Endothelial cell of umbilical vein (primary cell): ENCODE data around the gene RNF11. TPM values are rescaled to one million over a fixed set of nuclear protein-coding genes. Genes with fewer than 3 reads are reported as not detected.

Experiments used
- BruUV-seq: library from RNA; stranded (reverse); fragments of 400-500 nt; replicated peaks from 2 replicates; lab custom pipeline; 2021; lab: Mats Ljungman, UMichigan
- CTCF ChIA-PET: fragments of 300-600, 350-600 bp; sonication (Branson Sonifier 250); formaldehyde crosslinking; loops from one replicate; lab custom pipeline; 2021; ENCODE audit warnings: antibody characterized with exemption, inconsistent platforms; lab: Charles Lee
- POLR2A ChIA-PET: fragments of 300-600, 350-600 bp; sonication (Branson Sonifier 250); formaldehyde crosslinking; loops from one replicate; lab custom pipeline; 2021; ENCODE audit warnings: antibody characterized with exemption, inconsistent platforms; lab: Charles Lee
- DNase-seq: peaks from one replicate; pipeline ENCODE4 v3.0.0-alpha.2; 2011; ENCODE audit warnings: low read depth, low spot score
- FAIRE-seq: peaks from 2 replicates; lab custom pipeline; 2011; peaks lifted over from hg19 to GRCh38; lab: Jason Lieb, UNC
- H2AFZ ChIP-seq: 2 replicates; pipeline ENCODE4 v1.6.0; 2012; ENCODE audit warnings: low read depth, low read length, control low read depth, inconsistent platforms
- H3K27ac ChIP-seq: 2 replicates; pipeline ENCODE4 v1.5.1; 2011; ENCODE audit warnings: low read depth, mild to moderate bottlenecking, control low read depth, low read length, moderate library complexity; ENCODE audit not compliant: insufficient read depth
- H3K27me3 ChIP-seq, 2 experiments: 2 replicates each; pipeline versions ENCODE4 v1.6.0 to v1.6.1; 2011; ENCODE audit warnings: low read length in 2 of 2, mixed read lengths in 1 of 2; ENCODE audit not compliant: control insufficient read depth in 2 of 2, insufficient read depth in 2 of 2
- H3K36me3 ChIP-seq, 2 experiments: 2 replicates in 1 of 2; 3 replicates in 1 of 2; pipeline ENCODE4 v1.5.1; 2011; ENCODE audit warnings: low read length in 2 of 2, mild to moderate bottlenecking in 1 of 2, moderate library complexity in 1 of 2; ENCODE audit not compliant: control insufficient read depth in 2 of 2, insufficient read depth in 2 of 2; ENCODE audit errors: extremely low read depth in 1 of 2
- H3K4me1 ChIP-seq: 3 replicates; pipeline ENCODE4 v1.5.1; 2011; ENCODE audit warnings: mild to moderate bottlenecking, low read length; ENCODE audit not compliant: control insufficient read depth, insufficient read depth; ENCODE audit errors: extremely low read depth
- H3K4me2 ChIP-seq: 2 replicates; pipeline ENCODE4 v1.6.1; 2011; ENCODE audit warnings: low read length, control low read depth, mixed read lengths; ENCODE audit not compliant: insufficient read depth
- H3K4me3 ChIP-seq, 3 experiments: fragments of 200-600 bp in 1 of 3; sonication (generic), shearing (Covaris generic) in 1 of 3; replicated peaks in 1 of 3; 2 replicates each; pipeline ENCODE4 v1.5.1; 2011 to 2016; ENCODE audit warnings: control low read depth in 3 of 3, low read length in 3 of 3, mild to moderate bottlenecking in 2 of 3, inconsistent platforms in 1 of 3, low read depth in 1 of 3, moderate library complexity in 1 of 3; ENCODE audit not compliant: insufficient read depth in 1 of 3
- H3K79me2 ChIP-seq: 2 replicates; pipeline ENCODE4 v1.6.0; 2012; ENCODE audit warnings: low read length, inconsistent platforms; ENCODE audit not compliant: control insufficient read depth, insufficient read depth
- H3K9ac ChIP-seq: replicated peaks from 2 replicates; pipeline ENCODE3; 2011; ENCODE audit warnings: low read length, control low read depth; ENCODE audit not compliant: insufficient read depth; ENCODE audit errors: extremely low read depth
- H3K9me1 ChIP-seq: replicated peaks from 3 replicates; pipeline ENCODE4 v1.6.0; 2011; ENCODE audit warnings: mild to moderate bottlenecking, low read length; ENCODE audit not compliant: control insufficient read depth, insufficient read depth; ENCODE audit errors: extremely low read depth
- H3K9me3 ChIP-seq: replicated peaks from 2 replicates; pipeline ENCODE4 v1.5.1; 2012; ENCODE audit warnings: low read length, inconsistent platforms; ENCODE audit not compliant: control insufficient read depth, insufficient read depth
- H4K20me1 ChIP-seq: replicated peaks from 2 replicates; pipeline ENCODE3; 2011; ENCODE audit warnings: mild to moderate bottlenecking, low read length; ENCODE audit not compliant: control insufficient read depth, insufficient read depth; ENCODE audit errors: extremely low read depth
- EZH2 ChIP-seq: IDR thresholded peaks from 2 replicates; pipeline ENCODE4 v1.6.1; 2012; ENCODE audit warnings: borderline replicate concordance, low read depth, mild to moderate bottlenecking, moderate library complexity, low read length, inconsistent platforms; ENCODE audit not compliant: severe bottlenecking
- FOS ChIP-seq: IDR thresholded peaks from 2 replicates; pipeline ENCODE4 v1.6.1; 2011; ENCODE audit warnings: mild to moderate bottlenecking, low read length, moderate library complexity, borderline replicate concordance; ENCODE audit not compliant: insufficient read depth
- GATA2 ChIP-seq: IDR thresholded peaks from 2 replicates; pipeline ENCODE4 v1.7.0; 2011; ENCODE audit warnings: low read depth, mild to moderate bottlenecking, moderate library complexity, mixed read lengths, low read length; ENCODE audit not compliant: insufficient read length, insufficient read depth
- JUN ChIP-seq: IDR thresholded peaks from 2 replicates; pipeline ENCODE4 v1.6.1; 2011; ENCODE audit warnings: borderline replicate concordance, low read depth; ENCODE audit not compliant: insufficient read length, insufficient read depth
- MYC ChIP-seq: IDR thresholded peaks from one replicate; pipeline ENCODE4 v1.6.1; 2011; ENCODE audit warnings: mild to moderate bottlenecking, low read depth, low read length
- POLR2A ChIP-seq: IDR thresholded peaks from 2 replicates; pipeline ENCODE4 v1.6.1; 2012; ENCODE audit warnings: low read depth, mild to moderate bottlenecking, control low read depth, low read length
- POLR2AphosphoS5 ChIP-seq: IDR thresholded peaks from 2 replicates; pipeline ENCODE4 v1.6.1; 2012; ENCODE audit warnings: low read depth, mild to moderate bottlenecking, control low read depth, low read length, moderate library complexity; ENCODE audit not compliant: insufficient read depth
- dilution Hi-C: fragments of 300-500 bp; cut with MboI; formaldehyde crosslinking; loops from one replicate; pipeline ENCODE4 v1.15.0; 2019; ENCODE audit warnings: low sequenced_read_pairs; ENCODE audit not compliant: extremely low pct_ligation_motif_present
- intact Hi-C: fragments of 100-400 bp; cut with micrococcal nuclease; formaldehyde crosslinking; loops from one replicate; pipeline ENCODE4 v1.10.0; 2022
- polyA plus RNA-seq, 4 experiments: library from polyadenylated mRNA; depleted of rRNA in 3 of 4; stranded (reverse) in 3 of 4; unstranded in 1 of 4; fragments of >200 nt; gene quantifications; 2 replicates each; pipeline versions ENCODE4 v1.2.1 to v1.2.3, GENCODE V29; 2011 to 2012; ENCODE audit warnings: missing spikeins in 1 of 4
- total RNA-seq: library from RNA; stranded (reverse); gene quantifications from 2 replicates; pipeline ENCODE4 v1.2.3, GENCODE V29; 2021
- TF ChIP-seq, protein P1 (sequence below), 2 donors: IDR thresholded peaks; 1 replicate in 1 of 2; 2 replicates in 1 of 2; pipeline ENCODE4 v1.5.1; 2011; ENCODE audit warnings: low read length in 2 of 2, mild to moderate bottlenecking in 2 of 2, moderate library complexity in 2 of 2, control low read depth in 1 of 2, inconsistent platforms in 1 of 2, low read depth in 1 of 2; ENCODE audit not compliant: insufficient read depth in 1 of 2; ENCODE audit errors: extremely low read depth in 1 of 2
- TF ChIP-seq, protein P2 (sequence below): IDR thresholded peaks from 2 replicates; pipeline ENCODE4 v1.6.1; 2011; ENCODE audit not compliant: insufficient read depth, insufficient read length

The RNF11 gene
- total and polyA plus RNA-seq, 2 donors (not counting 3 experiments of a cell fraction or from before 2014, with no cell fraction given): 75.2 to 82.9 TPM

DNA sequence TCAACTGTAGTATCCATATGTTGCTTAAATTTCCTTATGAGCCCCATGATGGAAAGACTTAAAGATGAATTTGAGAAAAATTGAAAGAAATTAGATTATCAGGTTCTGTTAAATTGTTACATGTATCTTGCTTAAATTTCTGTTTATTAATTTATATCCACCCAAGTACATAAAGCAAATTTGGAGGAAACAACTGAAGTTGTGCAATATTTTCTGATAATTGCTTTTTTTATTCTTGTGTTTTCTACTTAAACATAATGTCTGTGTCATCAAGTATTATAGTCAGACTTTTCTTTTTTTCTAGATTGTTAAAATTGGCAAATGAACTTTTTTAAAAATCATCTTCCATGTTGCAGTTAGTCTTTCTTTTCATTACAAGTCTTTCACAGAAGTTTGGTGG is 36.8 kb downstream of the RNF11 start:
- dilution Hi-C loops: no loop called here
- no peak overlapping the region for H3K9ac ChIP-seq
- peaks cover 5 to 6% of the 10 kb centered on the region in 2 experiments for H3K36me3 ChIP-seq
- H3K4me2 ChIP-seq: no peak overlapping the region
- no peaks in the 10 kb centered on the region for H3K9me3 ChIP-seq
- peaks cover 13% of the 10 kb centered on the region for H3K79me2 ChIP-seq
- POLR2A ChIA-PET: no interaction called here
- H3K4me1 ChIP-seq: peaks cover 10% of the 10 kb centered on the region
- no peaks in the 10 kb centered on the region for H3K27me3 ChIP-seq
- no peak overlapping the region for H2AFZ ChIP-seq
- peaks cover 2% of the 10 kb centered on the region for H3K9me1 ChIP-seq
- BruUV-seq: no TSS peak
- CTCF ChIA-PET: no interaction called here
- no peak for DNase-seq
- H3K27ac ChIP-seq: no peak overlapping the region
- no peaks in the 10 kb centered on the region for H4K20me1 ChIP-seq
- intact Hi-C loops: no loop called here
- no peak overlapping the region for H3K4me3 ChIP-seq
- FAIRE-seq: no peak
- no peak for TF ChIP-seq POLR2AphosphoS5
- TF ChIP-seq JUN: no peak
- no peak for TF ChIP-seq MYC
- no peak for TF ChIP-seq POLR2A
- TF ChIP-seq EZH2: no peak
- no peak for TF ChIP-seq FOS
- TF ChIP-seq, protein P1, sequence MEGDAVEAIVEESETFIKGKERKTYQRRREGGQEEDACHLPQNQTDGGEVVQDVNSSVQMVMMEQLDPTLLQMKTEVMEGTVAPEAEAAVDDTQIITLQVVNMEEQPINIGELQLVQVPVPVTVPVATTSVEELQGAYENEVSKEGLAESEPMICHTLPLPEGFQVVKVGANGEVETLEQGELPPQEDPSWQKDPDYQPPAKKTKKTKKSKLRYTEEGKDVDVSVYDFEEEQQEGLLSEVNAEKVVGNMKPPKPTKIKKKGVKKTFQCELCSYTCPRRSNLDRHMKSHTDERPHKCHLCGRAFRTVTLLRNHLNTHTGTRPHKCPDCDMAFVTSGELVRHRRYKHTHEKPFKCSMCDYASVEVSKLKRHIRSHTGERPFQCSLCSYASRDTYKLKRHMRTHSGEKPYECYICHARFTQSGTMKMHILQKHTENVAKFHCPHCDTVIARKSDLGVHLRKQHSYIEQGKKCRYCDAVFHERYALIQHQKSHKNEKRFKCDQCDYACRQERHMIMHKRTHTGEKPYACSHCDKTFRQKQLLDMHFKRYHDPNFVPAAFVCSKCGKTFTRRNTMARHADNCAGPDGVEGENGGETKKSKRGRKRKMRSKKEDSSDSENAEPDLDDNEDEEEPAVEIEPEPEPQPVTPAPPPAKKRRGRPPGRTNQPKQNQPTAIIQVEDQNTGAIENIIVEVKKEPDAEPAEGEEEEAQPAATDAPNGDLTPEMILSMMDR (IDR thresholded peaks at IDR 0.05; ENCODE audit: extremely low read depth in 1 of 2, insufficient read depth in 1 of 2, low read depth in 1 of 2, low read length in 2 of 2): no peak
- TF ChIP-seq GATA2: no peak
- TF ChIP-seq, protein P2, sequence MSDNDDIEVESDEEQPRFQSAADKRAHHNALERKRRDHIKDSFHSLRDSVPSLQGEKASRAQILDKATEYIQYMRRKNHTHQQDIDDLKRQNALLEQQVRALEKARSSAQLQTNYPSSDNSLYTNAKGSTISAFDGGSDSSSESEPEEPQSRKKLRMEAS: no peak
